Ascending aorta (tissue), 2 donors: ENCODE data around the gene PLXND1. TPM values are rescaled to one million over a fixed set of nuclear protein-coding genes. Genes with fewer than 3 reads are reported as not detected.
"Not testable (repeated sequence)": the region's sequence is repeated elsewhere in the genome, so short reads cannot be mapped to it uniquely, and the experiment has no call there.

Experiments
- DNase-seq, 2 donors: peaks; one replicate each; pipeline ENCODE4 v3.0.0-alpha.2; 2019; ENCODE audit warnings: low spot score in 2 of 2
- H3K27ac ChIP-seq, 2 donors: fragments of 200-600 bp; sonication (generic); one replicate each; pipeline ENCODE4 v1.5.1; 2016 to 2017; ENCODE audit warnings: mild to moderate bottlenecking in 1 of 2
- H3K27me3 ChIP-seq: fragments of 200-600 bp; sonication (generic); one replicate; pipeline ENCODE4 v1.5.1; 2017
- H3K36me3 ChIP-seq, 2 donors: fragments of 200-600 bp; sonication (generic); one replicate each; pipeline ENCODE4 v1.5.1; 2016
- H3K4me1 ChIP-seq, 2 donors: fragments of 200-600 bp; sonication (generic); one replicate each; pipeline ENCODE4 v1.5.1; 2016 to 2017; ENCODE audit warnings: mild to moderate bottlenecking in 1 of 2
- H3K4me3 ChIP-seq, 2 donors: fragments of 200-600 bp; sonication (generic); one replicate each; pipeline ENCODE4 v1.5.1; 2016 to 2017; ENCODE audit warnings: mild to moderate bottlenecking in 1 of 2
- H3K9me3 ChIP-seq, 2 donors: fragments of 200-600 bp; sonication (generic); one replicate each; pipeline ENCODE4 v1.5.1; 2016
- intact Hi-C: fragments of 100-400 bp; cut with DNase I; formaldehyde crosslinking; loops from one replicate; pipeline ENCODE4 v1.15.1; 2023
- total RNA-seq: library from RNA; depleted of rRNA; stranded (reverse); fragments of >200 nt; gene quantifications from one replicate; pipeline ENCODE4 v1.1.0, GENCODE V29; 2016
- TF ChIP-seq, protein P1 (sequence below), 3 experiments: fragments of 200-600 bp in 2 of 3; fragments of 450-650 bp in 1 of 3; sonication (generic) in 2 of 3; IDR thresholded peaks; one replicate each; pipeline ENCODE4 v1.5.1; 2016 to 2019; ENCODE audit warnings: antibody characterized with exemption in 3 of 3, mild to moderate bottlenecking in 1 of 3, moderate library complexity in 1 of 3

PLXND1 gene
- total RNA-seq, 1 donor from 2014 or later, result 407 TPM

DNA sequence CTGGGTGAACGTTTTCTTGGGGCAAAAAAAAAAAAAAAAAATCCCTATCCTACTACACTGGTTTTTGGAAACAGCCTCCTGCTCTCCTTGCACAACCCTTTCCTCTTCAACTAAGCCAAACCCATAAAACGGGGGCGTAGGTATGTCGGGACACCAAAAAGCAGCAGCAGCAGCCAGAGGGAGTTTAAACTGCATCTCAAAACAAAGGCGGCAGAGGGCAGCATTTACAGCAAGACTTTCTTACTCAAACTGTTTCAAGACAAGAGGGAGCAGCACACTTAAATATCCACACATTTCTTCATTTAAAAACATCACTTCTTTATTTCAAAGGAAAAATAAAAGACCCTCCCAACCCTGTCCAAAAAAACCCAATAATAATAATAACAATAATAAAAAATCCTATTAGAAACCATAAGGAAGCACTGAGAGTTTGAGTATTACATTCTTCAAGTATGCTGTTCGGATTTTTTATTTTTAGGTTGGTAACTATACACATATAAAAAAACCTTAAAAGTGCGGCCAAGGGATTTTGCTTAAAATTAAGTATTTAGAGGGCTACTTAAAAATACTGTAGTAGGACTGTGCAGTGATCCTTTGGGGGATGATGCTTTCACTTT lies 43.9 kb upstream of the PLXND1 start:
- Histone ChIP-seq H3K4me3 (no peak overlapping the region), H3K4me1 (peaks cover 0 to 12% of the 10 kb centered on the region in 2 donors), H3K27ac (no peak overlapping the region), H3K36me3 (peaks cover 6 to 9% of the 10 kb centered on the region in 2 donors), H3K9me3 (no peaks in the 10 kb centered on the region), H3K27me3 (no peaks in the 10 kb centered on the region)
- TF ChIP-seq, protein P1, sequence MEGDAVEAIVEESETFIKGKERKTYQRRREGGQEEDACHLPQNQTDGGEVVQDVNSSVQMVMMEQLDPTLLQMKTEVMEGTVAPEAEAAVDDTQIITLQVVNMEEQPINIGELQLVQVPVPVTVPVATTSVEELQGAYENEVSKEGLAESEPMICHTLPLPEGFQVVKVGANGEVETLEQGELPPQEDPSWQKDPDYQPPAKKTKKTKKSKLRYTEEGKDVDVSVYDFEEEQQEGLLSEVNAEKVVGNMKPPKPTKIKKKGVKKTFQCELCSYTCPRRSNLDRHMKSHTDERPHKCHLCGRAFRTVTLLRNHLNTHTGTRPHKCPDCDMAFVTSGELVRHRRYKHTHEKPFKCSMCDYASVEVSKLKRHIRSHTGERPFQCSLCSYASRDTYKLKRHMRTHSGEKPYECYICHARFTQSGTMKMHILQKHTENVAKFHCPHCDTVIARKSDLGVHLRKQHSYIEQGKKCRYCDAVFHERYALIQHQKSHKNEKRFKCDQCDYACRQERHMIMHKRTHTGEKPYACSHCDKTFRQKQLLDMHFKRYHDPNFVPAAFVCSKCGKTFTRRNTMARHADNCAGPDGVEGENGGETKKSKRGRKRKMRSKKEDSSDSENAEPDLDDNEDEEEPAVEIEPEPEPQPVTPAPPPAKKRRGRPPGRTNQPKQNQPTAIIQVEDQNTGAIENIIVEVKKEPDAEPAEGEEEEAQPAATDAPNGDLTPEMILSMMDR (IDR thresholded peaks at IDR 0.05), result peak; percentile 66 to 72 (median 69)
- DNase-seq, result peak; percentile 12 to 90
- intact Hi-C loops, result loop anchor here (1.0 to 2.0 kb wide), 2 partner anchors 175 to 284 kb away; no protein-coding TSS in a partner anchor

DNA sequence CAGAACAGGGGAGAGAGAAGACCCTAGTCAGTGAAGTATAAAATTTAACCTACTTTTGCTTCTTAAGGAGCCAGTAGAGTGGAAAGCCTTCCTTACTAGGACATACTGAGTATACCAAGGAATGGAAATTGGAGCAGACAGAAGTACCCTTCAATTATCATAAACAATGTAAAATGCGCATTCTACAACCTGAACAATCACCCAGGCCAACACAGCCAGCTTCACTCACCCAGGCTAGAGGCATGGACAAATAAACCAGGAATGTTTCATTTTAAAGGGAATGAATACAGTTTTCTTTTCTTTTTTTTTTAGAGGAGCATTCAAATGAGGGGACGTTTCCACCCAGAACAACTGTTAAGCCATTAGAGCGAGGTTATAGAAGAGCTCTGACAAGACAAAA lies 41.9 kb upstream of the PLXND1 start:
- Histone ChIP-seq H3K9me3 (no peaks in the 10 kb centered on the region), H3K4me3 (no peak overlapping the region), H3K4me1 (peaks cover 0 to 12% of the 10 kb centered on the region in 2 donors), H3K36me3 (peaks cover 0 to 3% of the 10 kb centered on the region in 2 donors), H3K27ac (no peak overlapping the region), H3K27me3 (no peaks in the 10 kb centered on the region)
- no peak for DNase-seq
- intact Hi-C loops, result no loop called here
- TF ChIP-seq, protein P1 (IDR thresholded peaks at IDR 0.05), result no peak

- no peaks in the 10 kb centered on the region for H3K27me3 ChIP-seq
- intact Hi-C loops, result no loop called here
- no peak for DNase-seq
- no peak overlapping the region for H3K27ac ChIP-seq
- no peak overlapping the region for H3K4me3 ChIP-seq
- no peaks in the 10 kb centered on the region for H3K9me3 ChIP-seq
- TF ChIP-seq, protein P1 (IDR thresholded peaks at IDR 0.05), result no peak
- H3K36me3 ChIP-seq, result no peaks in the 10 kb centered on the region
- H3K4me1 ChIP-seq, result no peaks in the 10 kb centered on the region
Measured at GRCh38 chr3:129645286-129645685, 38.8 kb upstream of the PLXND1 start.

DNA sequence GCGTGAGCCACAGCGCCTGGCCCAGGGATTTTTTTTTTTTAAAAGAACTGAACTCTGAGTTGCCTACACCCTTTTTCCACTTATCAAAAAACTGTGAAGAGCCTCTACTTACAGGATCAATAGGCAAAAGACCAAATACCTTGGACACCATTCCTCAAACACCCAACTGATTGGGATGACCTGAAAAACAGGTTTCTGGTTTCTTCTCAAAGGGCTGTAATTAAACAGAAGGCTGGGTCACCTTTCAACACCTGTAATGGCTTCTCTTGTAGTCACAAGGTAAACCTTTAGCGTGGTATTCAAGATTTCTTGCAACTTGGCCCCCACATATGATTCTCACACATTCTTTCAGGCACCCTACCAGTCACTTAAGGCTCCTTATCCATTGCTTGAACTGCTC lies 38.4 kb upstream of the PLXND1 start:
- Histone ChIP-seq H3K4me3 (no peak overlapping the region), H3K36me3 (no peaks in the 10 kb centered on the region), H3K4me1 (no peaks in the 10 kb centered on the region), H3K27me3 (no peaks in the 10 kb centered on the region), H3K27ac (no peak overlapping the region), H3K9me3 (no peaks in the 10 kb centered on the region)
- TF ChIP-seq, protein P1 (IDR thresholded peaks at IDR 0.05), result no peak
- intact Hi-C loops, result no loop called here
- no peak for DNase-seq

DNA sequence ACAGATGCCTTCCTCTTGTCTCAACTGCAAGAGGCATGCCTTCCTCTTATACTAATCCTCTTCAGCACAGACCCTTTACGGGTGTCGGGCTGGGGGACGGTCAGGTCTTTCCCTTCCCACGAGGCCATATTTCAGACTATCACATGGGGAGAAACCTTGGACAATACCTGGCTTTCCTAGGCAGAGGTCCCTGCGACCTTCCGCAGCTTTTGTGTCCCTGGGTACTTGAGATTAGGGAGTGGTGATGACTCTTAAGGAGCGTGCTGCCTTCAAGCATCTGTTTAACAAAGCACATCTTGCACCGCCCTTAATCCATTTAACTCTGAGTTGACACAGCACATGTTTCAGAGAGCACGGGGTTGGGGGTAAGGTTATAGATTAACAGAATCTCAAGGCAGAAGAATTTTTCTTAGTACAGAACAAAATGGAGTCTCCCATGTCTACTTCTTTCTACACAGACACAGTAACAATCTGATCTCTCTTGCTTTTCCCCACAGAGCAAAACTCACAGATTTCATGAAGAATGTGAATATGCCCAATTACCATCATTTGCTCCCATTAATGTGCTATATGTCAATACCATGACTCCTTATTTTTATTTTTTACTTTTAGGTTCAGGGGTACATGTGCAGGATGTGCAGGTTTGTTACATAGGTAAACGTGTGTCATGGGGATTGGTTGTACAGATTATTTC lies 35.2 kb upstream of the PLXND1 start:
- H3K27ac ChIP-seq, H3K36me3 ChIP-seq, DNase-seq, H3K4me1 ChIP-seq, intact Hi-C loops, H3K27me3 ChIP-seq, H3K9me3 ChIP-seq, H3K4me3 ChIP-seq: not testable (repeated sequence)

DNA sequence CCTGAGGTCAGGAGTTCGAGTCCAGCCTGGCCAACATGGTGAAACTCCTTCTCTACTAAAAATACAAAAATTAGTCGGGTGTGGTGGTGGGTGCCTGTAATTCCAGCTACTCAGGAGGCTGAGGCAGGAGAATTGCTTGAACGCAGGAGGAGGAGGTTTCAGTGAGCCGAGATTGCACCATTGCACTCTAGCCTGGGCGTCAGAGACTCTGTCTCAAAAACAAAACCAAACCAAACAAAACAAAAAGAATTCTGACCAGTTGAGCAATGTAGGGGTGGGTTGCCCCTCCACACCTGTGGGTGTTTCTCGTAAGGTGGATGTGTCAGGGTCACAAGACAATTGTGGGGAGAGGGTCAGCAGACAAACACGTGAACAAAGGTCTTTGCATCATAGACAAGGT lies 34.5 kb upstream of the PLXND1 start:
- H3K4me3 ChIP-seq, H3K36me3 ChIP-seq, H3K27ac ChIP-seq, H3K4me1 ChIP-seq, DNase-seq, intact Hi-C loops, H3K9me3 ChIP-seq, H3K27me3 ChIP-seq: not testable (repeated sequence)
